H1 (cell line): ENCODE measurements around the gene DPP10. TPM values are rescaled to one million over a fixed set of nuclear protein-coding genes. Genes with fewer than 3 reads are reported as not detected.

Experiments used
- NANOG ChIP-seq: IDR thresholded peaks from 2 replicates; pipeline ENCODE4 v1.6.1; 2011; ENCODE audit warnings: low read length, low read depth, mild to moderate bottlenecking, inconsistent platforms; ENCODE audit not compliant: insufficient read depth, poor library complexity, severe bottlenecking
- polyA plus RNA-seq, 7 experiments: library from polyadenylated mRNA; depleted of rRNA in 3 of 7; stranded (reverse) in 5 of 7; unstranded in 2 of 7; fragments of >200 nt in 5 of 7; fragments of 200-250 nt in 2 of 7; gene quantifications; 1 replicate in 5 of 7; 2 replicates in 1 of 7; 4 replicates in 1 of 7; pipeline versions ENCODE4 v1.2.1 to v1.2.3, GENCODE V29; 2011 to 2013; ENCODE audit warnings: missing spikeins in 2 of 7, mixed read lengths in 2 of 7
- total RNA-seq: library from RNA; stranded (reverse); fragmentation: NEBNext Ultra II Directional; extraction: Animal tissue kit (Norgen Biotek cat#: 25700); gene quantifications from 2 replicates; pipeline ENCODE4 v1.2.1, GENCODE V29; 2021

DPP10 gene
- total and polyA plus RNA-seq, 2 of the 8 experiments (the other 6 are each of a cell fraction or from before 2014, with no cell fraction given), result 3.3 to 7.2 TPM

DNA sequence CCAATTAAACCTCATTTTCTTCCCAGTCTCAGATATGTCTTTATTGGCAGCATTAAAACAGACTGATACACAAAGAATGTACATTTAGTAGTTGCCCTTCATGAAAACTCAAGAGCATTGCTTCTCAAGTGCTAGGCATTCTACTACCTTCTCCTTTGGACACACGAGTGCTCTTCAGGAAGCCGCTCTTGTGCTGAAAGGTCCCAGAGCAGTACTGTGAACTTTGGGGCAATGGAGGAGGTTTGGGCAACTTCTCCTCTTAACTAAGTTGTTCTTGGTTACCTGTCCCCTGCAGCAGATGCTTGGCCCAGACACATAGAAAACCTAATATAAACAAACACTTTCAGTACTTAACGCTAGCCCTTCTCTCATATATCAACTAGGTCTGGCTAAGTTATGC is 362.8 kb downstream of the DPP10 start (continued):
- TF ChIP-seq NANOG, result no peak
